Frontal cortex (tissue), 4 donors: Measurements from ENCODE around the gene UBE2L6. TPM values are rescaled to one million over a fixed set of nuclear protein-coding genes. Genes with fewer than 3 reads are reported as not detected.

ENCODE experiments used
- DNase-seq, 2 donors: peaks; one replicate each; pipeline ENCODE4 v3.0.0; 2012; ENCODE audit warnings: low spot score in 2 of 2
- FAIRE-seq: peaks from 2 replicates; lab custom pipeline; 2012; peaks lifted over from hg19 to GRCh38; lab: Jason Lieb, UNC
- small RNA-seq: library from RNA; depleted of rRNA; stranded (forward); fragments of <200 nt; gene quantifications from one replicate; pipeline ENCODE3, GENCODE V24; 2014
- total RNA-seq: library from RNA; depleted of rRNA; stranded (reverse); fragments of >200 nt; gene quantifications from one replicate; pipeline ENCODE4 v1.2.3, GENCODE V29; 2014
- donor health status: control.
- donor health status: control.
- donor health status: control.

UBE2L6 gene
- total RNA-seq, 1 donor from 2014 or later: 57.9 TPM

DNA sequence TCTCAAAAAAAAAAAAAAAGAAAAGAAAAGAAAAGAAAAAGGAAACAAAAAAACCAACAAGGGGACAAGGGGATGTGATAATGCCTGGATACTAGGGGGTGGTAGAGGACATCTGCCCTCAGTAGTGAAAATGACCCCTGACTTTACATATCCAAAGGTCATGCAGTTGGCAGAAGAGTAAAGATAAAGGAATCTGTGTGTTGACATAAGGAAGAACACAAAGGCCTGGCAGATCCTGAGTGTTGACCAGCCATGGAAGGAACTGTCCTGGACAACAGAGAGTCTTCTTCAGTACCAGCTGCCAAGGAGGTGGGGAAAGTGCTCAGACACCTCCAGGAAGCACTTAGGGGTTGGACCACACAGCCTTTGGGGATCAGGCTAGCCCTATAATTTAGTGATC is 64.6 kb downstream of the UBE2L6 start:
- no peak for DNase-seq
- no peak for FAIRE-seq

- DNase-seq (no peak), FAIRE-seq (no peak)
These were observed 65.1 kb downstream of the UBE2L6 start for GRCh38 chr11:57502376-57502775.

DNA sequence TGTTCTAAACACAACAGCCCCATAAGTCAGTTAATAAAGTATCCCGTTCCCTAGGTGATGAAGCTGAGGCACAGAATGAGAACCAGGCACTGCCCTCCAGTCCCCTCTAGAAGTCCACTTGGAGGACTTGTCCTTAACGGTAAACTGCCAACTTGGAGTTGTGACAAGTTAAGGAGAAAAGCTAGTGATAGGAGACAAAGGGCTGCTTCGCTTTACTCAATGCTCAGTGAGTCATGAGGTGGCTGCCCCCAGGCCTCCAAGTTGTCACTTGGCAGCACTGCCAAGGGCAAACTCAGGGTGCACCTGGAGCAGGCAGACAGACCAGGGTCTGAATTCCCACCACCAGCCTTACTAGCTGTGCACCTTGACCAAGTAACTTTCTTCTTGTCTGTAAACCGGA is 65.5 kb downstream of the UBE2L6 start:
- FAIRE-seq: no peak
- no peak for DNase-seq

Small RNA genes lying within 50 kb of the gene (small RNA-seq; reads per million reads assigned to genes)
- gene RN7SL605P: not detected

Other genes starting within 250 kb of the UBE2L6 start
- 20.0 TPM for gene TNKS1BP1, start 242.7 kb downstream of the UBE2L6 start, total RNA-seq
- gene SSRP1, start 231.8 kb downstream of the UBE2L6 start, total RNA-seq: 53.8 TPM
- not detected for gene P2RX3, start 229.3 kb downstream of the UBE2L6 start, total RNA-seq
- not detected for gene PRG3, start 186.5 kb downstream of the UBE2L6 start, total RNA-seq
- gene PRG2, start 177.0 kb downstream of the UBE2L6 start, total RNA-seq: not detected
- gene SLC43A3, start 140.6 kb downstream of the UBE2L6 start, total RNA-seq: 4.1 TPM
- gene RTN4RL2, start 107.1 kb downstream of the UBE2L6 start, total RNA-seq: 0.41 TPM
- 2.0 TPM for gene SLC43A1, start 52.0 kb downstream of the UBE2L6 start, total RNA-seq
- 39.9 TPM for gene TIMM10, start 36.9 kb downstream of the UBE2L6 start, total RNA-seq
- not detected for gene SMTNL1, start 30.1 kb downstream of the UBE2L6 start, total RNA-seq
- gene SERPING1, start 30.0 kb upstream of the UBE2L6 start, total RNA-seq: 7.3 TPM
- gene YPEL4, start 82.2 kb upstream of the UBE2L6 start, total RNA-seq: 5.3 TPM
- 17.1 TPM for gene CLP1, start 90.1 kb upstream of the UBE2L6 start, total RNA-seq
- gene ZDHHC5, start 100.4 kb upstream of the UBE2L6 start, total RNA-seq: 15.1 TPM
- gene MED19, start 144.5 kb upstream of the UBE2L6 start, total RNA-seq: 33.4 TPM
- gene TMX2, start 144.9 kb upstream of the UBE2L6 start, total RNA-seq: 39.1 TPM
- gene SELENOH, start 173.8 kb upstream of the UBE2L6 start, total RNA-seq: 48.9 TPM
- gene BTBD18, start 184.1 kb upstream of the UBE2L6 start, total RNA-seq: not detected
- gene CTNND1, start 194.1 kb upstream of the UBE2L6 start, total RNA-seq: 96.6 TPM